ENCODE measurements around the gene CLDN20.

- TF ChIP-seq EZH2 (IDR thresholded peaks at IDR 0.05; ENCODE audit: low read length, missing control alignments), result no peak
- no peak for TF ChIP-seq CTCF (conservative IDR thresholded peaks at IDR 0.05 in 1 of 2, IDR thresholded peaks at IDR 0.05 in 1 of 2; ENCODE audit: low read depth in 1 of 2, low read length in 2 of 2)
Observed at GRCh38 chr6:155275808-155276480, 12.1 kb downstream of the CLDN20 start.

Data from fibroblast of lung (primary cell).